ENCODE measurements around the gene SART3. TPM values are rescaled to one million over a fixed set of nuclear protein-coding genes. Genes with fewer than 3 reads are reported as not detected.

The SART3 gene, protein sequence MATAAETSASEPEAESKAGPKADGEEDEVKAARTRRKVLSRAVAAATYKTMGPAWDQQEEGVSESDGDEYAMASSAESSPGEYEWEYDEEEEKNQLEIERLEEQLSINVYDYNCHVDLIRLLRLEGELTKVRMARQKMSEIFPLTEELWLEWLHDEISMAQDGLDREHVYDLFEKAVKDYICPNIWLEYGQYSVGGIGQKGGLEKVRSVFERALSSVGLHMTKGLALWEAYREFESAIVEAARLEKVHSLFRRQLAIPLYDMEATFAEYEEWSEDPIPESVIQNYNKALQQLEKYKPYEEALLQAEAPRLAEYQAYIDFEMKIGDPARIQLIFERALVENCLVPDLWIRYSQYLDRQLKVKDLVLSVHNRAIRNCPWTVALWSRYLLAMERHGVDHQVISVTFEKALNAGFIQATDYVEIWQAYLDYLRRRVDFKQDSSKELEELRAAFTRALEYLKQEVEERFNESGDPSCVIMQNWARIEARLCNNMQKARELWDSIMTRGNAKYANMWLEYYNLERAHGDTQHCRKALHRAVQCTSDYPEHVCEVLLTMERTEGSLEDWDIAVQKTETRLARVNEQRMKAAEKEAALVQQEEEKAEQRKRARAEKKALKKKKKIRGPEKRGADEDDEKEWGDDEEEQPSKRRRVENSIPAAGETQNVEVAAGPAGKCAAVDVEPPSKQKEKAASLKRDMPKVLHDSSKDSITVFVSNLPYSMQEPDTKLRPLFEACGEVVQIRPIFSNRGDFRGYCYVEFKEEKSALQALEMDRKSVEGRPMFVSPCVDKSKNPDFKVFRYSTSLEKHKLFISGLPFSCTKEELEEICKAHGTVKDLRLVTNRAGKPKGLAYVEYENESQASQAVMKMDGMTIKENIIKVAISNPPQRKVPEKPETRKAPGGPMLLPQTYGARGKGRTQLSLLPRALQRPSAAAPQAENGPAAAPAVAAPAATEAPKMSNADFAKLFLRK
- 72.6 TPM for total RNA-seq (ENCODE audit: unreplicated experiment)
- long read RNA-seq, full-length matches to known transcripts: 2 of 16 reads
- long read RNA-seq, partial matches to known transcripts: 12 of 16 reads
- long read RNA-seq, other reads (novel, unspliced or antisense): 2 of 16 reads

DNA sequence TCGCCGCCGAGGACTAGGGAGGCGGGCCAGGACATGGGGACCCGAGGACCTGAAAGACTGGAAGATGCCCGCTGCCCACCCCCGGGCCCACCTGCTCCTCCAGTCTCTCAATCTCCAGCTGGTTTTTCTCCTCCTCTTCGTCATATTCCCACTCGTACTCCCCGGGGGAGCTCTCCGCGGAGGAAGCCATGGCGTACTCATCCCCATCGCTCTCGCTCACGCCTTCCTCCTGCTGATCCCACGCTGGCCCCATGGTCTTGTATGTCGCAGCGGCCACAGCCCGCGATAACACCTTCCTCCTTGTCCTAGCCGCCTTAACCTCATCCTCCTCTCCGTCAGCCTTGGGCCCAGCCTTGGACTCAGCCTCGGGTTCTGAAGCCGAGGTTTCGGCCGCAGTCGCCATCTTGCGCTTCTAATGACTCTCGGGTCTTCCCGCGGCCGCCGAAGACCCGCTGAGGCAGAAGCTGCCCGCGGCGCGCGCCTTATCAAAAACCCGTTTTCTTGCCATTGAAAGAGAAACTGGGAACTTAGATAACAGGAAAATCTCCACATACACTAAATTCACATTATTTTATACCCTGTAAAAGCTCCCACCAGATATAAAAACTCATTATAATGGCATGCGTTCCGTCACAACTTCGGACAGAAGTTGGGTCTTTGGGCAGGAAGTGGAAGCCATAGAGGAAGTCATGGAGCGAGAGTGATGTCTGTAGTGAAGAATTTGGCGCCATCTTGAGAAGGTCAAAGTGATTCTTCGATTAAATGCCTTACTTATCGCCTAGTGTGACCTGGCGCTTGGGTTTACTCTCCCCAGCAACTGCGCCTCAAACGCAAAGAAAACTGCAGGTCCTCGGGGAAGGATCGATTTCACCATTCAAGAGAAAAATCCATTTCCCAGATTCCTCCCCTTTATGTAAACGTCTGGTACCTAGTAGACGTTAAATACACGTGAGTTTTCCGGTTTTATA lies at the start of gene SART3:
SART3 (minus strand) TSS at position 422 of the 968 bp plus-strand sequence; CDS start at position 403, 19 bp downstream.
- DNase-seq: peak; percentile 82
- Mint-ChIP-seq H3K9me3 (ENCODE audit: unreplicated experiment) (peaks cover 2% of the 10 kb centered on the region), H3K36me3 (ENCODE audit: unreplicated experiment) (no peaks in the 10 kb centered on the region), H3K4me3 (ENCODE audit: unreplicated experiment) (peak within 1 kb of the TSS; percentile 100), H3K4me1 (ENCODE audit: low read depth, unreplicated experiment) (peaks cover 21% of the 10 kb centered on the region), H3K27me3 (ENCODE audit: unreplicated experiment) (peaks cover 4% of the 10 kb centered on the region), H3K27ac (ENCODE audit: unreplicated experiment) (peak within 1 kb of the TSS; percentile 100)
- TF ChIP-seq, protein P1, sequence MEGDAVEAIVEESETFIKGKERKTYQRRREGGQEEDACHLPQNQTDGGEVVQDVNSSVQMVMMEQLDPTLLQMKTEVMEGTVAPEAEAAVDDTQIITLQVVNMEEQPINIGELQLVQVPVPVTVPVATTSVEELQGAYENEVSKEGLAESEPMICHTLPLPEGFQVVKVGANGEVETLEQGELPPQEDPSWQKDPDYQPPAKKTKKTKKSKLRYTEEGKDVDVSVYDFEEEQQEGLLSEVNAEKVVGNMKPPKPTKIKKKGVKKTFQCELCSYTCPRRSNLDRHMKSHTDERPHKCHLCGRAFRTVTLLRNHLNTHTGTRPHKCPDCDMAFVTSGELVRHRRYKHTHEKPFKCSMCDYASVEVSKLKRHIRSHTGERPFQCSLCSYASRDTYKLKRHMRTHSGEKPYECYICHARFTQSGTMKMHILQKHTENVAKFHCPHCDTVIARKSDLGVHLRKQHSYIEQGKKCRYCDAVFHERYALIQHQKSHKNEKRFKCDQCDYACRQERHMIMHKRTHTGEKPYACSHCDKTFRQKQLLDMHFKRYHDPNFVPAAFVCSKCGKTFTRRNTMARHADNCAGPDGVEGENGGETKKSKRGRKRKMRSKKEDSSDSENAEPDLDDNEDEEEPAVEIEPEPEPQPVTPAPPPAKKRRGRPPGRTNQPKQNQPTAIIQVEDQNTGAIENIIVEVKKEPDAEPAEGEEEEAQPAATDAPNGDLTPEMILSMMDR (IDR thresholded peaks at IDR 0.05; ENCODE audit: partially characterized antibody, unreplicated experiment): no peak

DNA sequence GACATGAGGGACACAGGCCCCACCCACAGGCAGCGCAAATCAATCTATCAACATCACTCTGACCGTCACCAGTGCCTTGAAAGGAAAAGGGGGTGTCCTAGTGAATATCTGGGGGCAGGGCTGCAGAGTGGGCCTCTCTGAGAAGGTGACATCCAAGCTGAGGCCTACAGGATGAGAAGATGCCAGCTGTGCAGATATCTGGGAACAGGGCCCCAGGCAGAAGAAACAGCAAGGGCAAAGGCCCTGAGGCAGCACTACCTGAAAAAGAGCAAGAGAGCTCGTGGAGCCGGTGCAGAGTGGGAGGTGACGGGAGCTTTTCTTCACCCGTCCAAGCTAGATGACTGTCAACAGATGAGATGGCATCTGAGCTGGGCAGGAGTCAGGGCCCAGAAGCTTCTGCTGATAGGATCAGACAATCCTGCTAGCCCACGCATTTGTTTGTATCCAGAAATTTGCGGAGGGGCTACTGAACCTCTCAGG lies 49.4 kb upstream of the SART3 start:
- peaks cover 3% of the 10 kb centered on the region for H3K9me3 Mint-ChIP-seq (ENCODE audit: unreplicated experiment)
- DNase-seq: no peak
- no peak overlapping the region for H3K27ac Mint-ChIP-seq (ENCODE audit: unreplicated experiment)
- peaks cover 4% of the 10 kb centered on the region for H3K27me3 Mint-ChIP-seq (ENCODE audit: unreplicated experiment)
- H3K4me1 Mint-ChIP-seq (ENCODE audit: low read depth, unreplicated experiment): peaks cover 1% of the 10 kb centered on the region
- H3K4me3 Mint-ChIP-seq (ENCODE audit: unreplicated experiment): no peak overlapping the region
- H3K36me3 Mint-ChIP-seq (ENCODE audit: unreplicated experiment): no peaks in the 10 kb centered on the region
- TF ChIP-seq, protein P1 (IDR thresholded peaks at IDR 0.05; ENCODE audit: partially characterized antibody, unreplicated experiment): no peak

DNA sequence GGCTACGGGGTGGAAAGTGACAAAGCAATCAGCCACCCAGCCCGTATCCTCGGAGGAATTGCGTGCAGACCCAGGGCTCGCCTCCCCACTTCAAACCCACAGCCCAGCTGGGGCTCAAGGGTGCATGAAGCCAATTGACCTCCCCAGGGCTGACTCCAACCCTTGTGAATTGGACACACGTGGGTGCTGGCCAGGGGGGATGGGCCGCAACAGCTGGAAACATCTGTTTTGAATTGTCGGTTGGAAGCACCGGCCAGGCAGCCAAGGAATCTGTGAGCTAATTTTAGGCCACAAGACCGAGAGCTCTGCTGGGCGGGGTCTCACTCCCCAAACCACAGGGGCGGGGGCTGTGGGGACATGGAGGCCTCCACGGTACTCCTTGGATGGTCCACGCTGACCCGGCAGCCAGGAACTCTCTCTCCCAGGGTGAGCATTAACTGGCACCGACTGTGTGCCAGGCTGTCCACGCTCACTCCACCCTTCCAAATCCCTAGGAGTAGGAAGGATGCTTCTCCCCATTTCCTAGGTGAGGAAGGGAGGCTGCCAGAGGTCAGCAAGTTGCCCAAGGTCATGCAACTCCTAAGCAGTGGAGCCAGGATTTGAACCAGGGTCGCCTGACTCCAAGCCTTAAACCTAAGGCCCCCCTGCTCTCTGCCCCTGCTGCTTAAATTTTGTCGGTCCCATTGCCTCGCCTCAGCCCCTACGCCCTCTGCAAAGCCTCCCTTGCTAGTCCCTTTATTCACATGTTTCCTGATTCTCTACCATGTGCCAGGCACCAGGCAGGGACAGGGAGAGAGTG lies 48.8 kb upstream of the SART3 start:
- Mint-ChIP-seq H3K27me3 (ENCODE audit: unreplicated experiment) (peaks cover 4% of the 10 kb centered on the region), H3K4me3 (ENCODE audit: unreplicated experiment) (no peak overlapping the region), H3K36me3 (ENCODE audit: unreplicated experiment) (no peaks in the 10 kb centered on the region), H3K4me1 (ENCODE audit: low read depth, unreplicated experiment) (peaks cover 1% of the 10 kb centered on the region), H3K9me3 (ENCODE audit: unreplicated experiment) (peaks cover 5% of the 10 kb centered on the region), H3K27ac (ENCODE audit: unreplicated experiment) (no peak overlapping the region)
- DNase-seq: no peak
- TF ChIP-seq, protein P1 (IDR thresholded peaks at IDR 0.05; ENCODE audit: partially characterized antibody, unreplicated experiment): no peak

DNA sequence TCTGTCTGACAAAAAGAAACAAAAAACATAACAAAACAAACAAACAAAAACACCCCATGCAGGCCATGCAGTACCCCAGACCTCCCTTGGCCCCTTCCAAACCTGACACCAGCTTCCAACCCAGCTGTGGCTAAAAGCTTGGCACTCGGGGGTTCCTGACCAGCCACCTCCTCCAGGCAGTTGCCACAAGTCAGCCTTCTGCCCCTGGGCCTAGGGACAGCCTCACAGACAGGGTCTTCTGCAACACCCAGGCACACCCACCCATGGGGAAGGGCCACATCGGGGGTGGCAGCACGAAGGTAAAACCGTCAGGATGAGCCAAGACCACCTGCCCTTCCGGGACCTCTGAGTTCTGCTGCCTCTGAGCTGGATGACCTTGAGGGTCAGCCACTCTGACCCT lies 47.6 kb upstream of the SART3 start:
- H3K36me3 Mint-ChIP-seq (ENCODE audit: unreplicated experiment): no peaks in the 10 kb centered on the region
- H3K4me1 Mint-ChIP-seq (ENCODE audit: low read depth, unreplicated experiment): peaks cover 1% of the 10 kb centered on the region
- DNase-seq: no peak
- H3K27ac Mint-ChIP-seq (ENCODE audit: unreplicated experiment): no peak overlapping the region
- H3K4me3 Mint-ChIP-seq (ENCODE audit: unreplicated experiment): no peak overlapping the region
- TF ChIP-seq, protein P1 (IDR thresholded peaks at IDR 0.05; ENCODE audit: partially characterized antibody, unreplicated experiment): no peak
- H3K27me3 Mint-ChIP-seq (ENCODE audit: unreplicated experiment): peaks cover 4% of the 10 kb centered on the region
- peaks cover 5% of the 10 kb centered on the region for H3K9me3 Mint-ChIP-seq (ENCODE audit: unreplicated experiment)

Data from glutamatergic neuron (in vitro differentiated cells).